Lung microvascular endothelial cell (primary cell): ENCODE data around the gene IQGAP1. TPM values are rescaled to one million over a fixed set of nuclear protein-coding genes. Genes with fewer than 3 reads are reported as not detected.

Experiments
- DNase-seq, 2 donors: peaks; one replicate each; pipeline versions ENCODE4 v3.0.0 to v3.0.0-alpha.2; 2010; ENCODE audit warnings: low read depth in 2 of 2
- total RNA-seq: library from RNA; depleted of rRNA; stranded (reverse); fragments of >200 nt; gene quantifications from 2 replicates; pipeline ENCODE4 v1.2.1, GENCODE V29; 2014

The IQGAP1 gene
- total RNA-seq, 1 donor from 2014 or later = 128 TPM

GRCh38 chr15:90365414-90366055 lies 22.5 kb upstream of the IQGAP1 start:
- DNase-seq = no peak

GRCh38 chr15:90367576-90367975 lies 20.5 kb upstream of the IQGAP1 start:
- no peak for DNase-seq

GRCh38 chr15:90375071-90375470 lies 13.0 kb upstream of the IQGAP1 start:
- no peak for DNase-seq

- DNase-seq = peak in 1 of 2 donors; percentile 82
These were observed 11.3 kb upstream of the IQGAP1 start for GRCh38 chr15:90376789-90377188.

- DNase-seq = no peak
These were observed 8.8 kb upstream of the IQGAP1 start for GRCh38 chr15:90379263-90379662.

- DNase-seq = no peak
These were observed 6.5 kb upstream of the IQGAP1 start for GRCh38 chr15:90381515-90381914.

- DNase-seq = no peak
These were observed 5.7 kb upstream of the IQGAP1 start for GRCh38 chr15:90382320-90382719.

GRCh38 chr15:90386221-90386620 lies 1.8 kb upstream of the IQGAP1 start:
- DNase-seq = no peak

- DNase-seq = peak; percentile 53 to 64
These were observed 679 bp downstream of the IQGAP1 start for GRCh38 chr15:90388462-90389380.

- no peak for DNase-seq
These were observed 1.5 kb downstream of the IQGAP1 start for GRCh38 chr15:90389513-90389912.

GRCh38 chr15:90393040-90393439 lies 5.0 kb downstream of the IQGAP1 start:
- DNase-seq = no peak

- no peak for DNase-seq
These were observed 6.0 kb downstream of the IQGAP1 start for GRCh38 chr15:90394074-90394473.

- DNase-seq = no peak
These were observed 6.9 kb downstream of the IQGAP1 start for GRCh38 chr15:90394748-90395442.

- DNase-seq = no peak
These were observed 8.3 kb downstream of the IQGAP1 start for GRCh38 chr15:90396321-90396720.

- no peak for DNase-seq
These were observed 12.1 kb downstream of the IQGAP1 start for GRCh38 chr15:90400005-90400758.

GRCh38 chr15:90400759-90401314 lies 12.8 kb downstream of the IQGAP1 start:
- peak; percentile 96 to 98 for DNase-seq

GRCh38 chr15:90401495-90401894 lies 13.5 kb downstream of the IQGAP1 start:
- DNase-seq = no peak

GRCh38 chr15:90402223-90402622 lies 14.2 kb downstream of the IQGAP1 start:
- peak; percentile 68 to 87 for DNase-seq

GRCh38 chr15:90402767-90403166 lies 14.7 kb downstream of the IQGAP1 start:
- no peak for DNase-seq

GRCh38 chr15:90405055-90405607 lies 17.1 kb downstream of the IQGAP1 start:
- no peak for DNase-seq

GRCh38 chr15:90407336-90407735 lies 19.3 kb downstream of the IQGAP1 start:
- peak in 1 of 2 donors; percentile 43 for DNase-seq
